Activated gamma-delta T cell treated with anti-CD3 and anti-CD28 coated beads, Interleukin-2, amount 50 U/mL, for 16 hours (primary cell): ENCODE data around the gene DMRT2.

Source experiments
- DNase-seq: peaks from one replicate; pipeline ENCODE4 v3.0.0-alpha.2; 2020; ENCODE audit warnings: low read depth

The DMRT2 gene

GRCh38 chr9:1047591-1048230 is 2.4 kb upstream of the DMRT2 start:
- no peak for DNase-seq

- DNase-seq: no peak
These were observed 1.9 kb upstream of the DMRT2 start for GRCh38 chr9:1048231-1048619.

GRCh38 chr9:1048811-1049210 is 1.3 kb upstream of the DMRT2 start:
- no peak for DNase-seq

- DNase-seq: no peak
These were observed 516 bp upstream of the DMRT2 start for GRCh38 chr9:1049641-1050040.

GRCh38 chr9:1051210-1051583 is 1.0 kb downstream of the DMRT2 start:
- DNase-seq: no peak

- no peak for DNase-seq
These were observed 1.6 kb downstream of the DMRT2 start for GRCh38 chr9:1051584-1052275.

- no peak for DNase-seq
These were observed 2.5 kb downstream of the DMRT2 start for GRCh38 chr9:1052365-1053281.

- DNase-seq: no peak
These were observed 3.1 kb downstream of the DMRT2 start for GRCh38 chr9:1053282-1053621.

- DNase-seq: no peak
These were observed 3.8 kb downstream of the DMRT2 start for GRCh38 chr9:1053986-1054425.

- no peak for DNase-seq
These were observed 5.0 kb downstream of the DMRT2 start for GRCh38 chr9:1055166-1055565.

GRCh38 chr9:1057910-1058309 is 7.8 kb downstream of the DMRT2 start:
- no peak for DNase-seq

GRCh38 chr9:1058826-1059487 is 8.8 kb downstream of the DMRT2 start:
- no peak for DNase-seq

- no peak for DNase-seq
These were observed 15.0 kb downstream of the DMRT2 start for GRCh38 chr9:1065130-1065529.

GRCh38 chr9:1070692-1071091 is 20.5 kb downstream of the DMRT2 start:
- DNase-seq: no peak

- DNase-seq: no peak
These were observed 21.6 kb downstream of the DMRT2 start for GRCh38 chr9:1071730-1072129.

GRCh38 chr9:1073497-1073896 is 23.3 kb downstream of the DMRT2 start:
- DNase-seq: no peak

- DNase-seq: no peak
These were observed 27.5 kb downstream of the DMRT2 start for GRCh38 chr9:1077616-1078015.

GRCh38 chr9:1083325-1083913 is 33.3 kb downstream of the DMRT2 start:
- DNase-seq: no peak

- no peak for DNase-seq
These were observed 34.9 kb downstream of the DMRT2 start for GRCh38 chr9:1085086-1085485.

GRCh38 chr9:1086517-1086916 is 36.4 kb downstream of the DMRT2 start:
- DNase-seq: no peak

GRCh38 chr9:1087120-1087881 is 37.1 kb downstream of the DMRT2 start:
- DNase-seq: no peak
